Stimulated activated CD8-positive, alpha-beta memory T cell treated with anti-CD3 and anti-CD28 coated beads, Interleukin-4, amount 100 ng/mL, for 4 hours (primary cell): ENCODE data around the gene SPPL2C.

Experiments used
- DNase-seq, 2 donors: peaks; one replicate each; pipeline ENCODE4 v3.0.0-alpha.2; 2020; ENCODE audit warnings: low read depth in 2 of 2, low spot score in 1 of 2

Gene SPPL2C

GRCh38 chr17:45828171-45828570 is 16.5 kb upstream of the SPPL2C start:
- no peak for DNase-seq

GRCh38 chr17:45828582-45829133 is 16.0 kb upstream of the SPPL2C start:
- no peak for DNase-seq

- DNase-seq = no peak
These were observed 10.8 kb upstream of the SPPL2C start for GRCh38 chr17:45833920-45834319.

DNA sequence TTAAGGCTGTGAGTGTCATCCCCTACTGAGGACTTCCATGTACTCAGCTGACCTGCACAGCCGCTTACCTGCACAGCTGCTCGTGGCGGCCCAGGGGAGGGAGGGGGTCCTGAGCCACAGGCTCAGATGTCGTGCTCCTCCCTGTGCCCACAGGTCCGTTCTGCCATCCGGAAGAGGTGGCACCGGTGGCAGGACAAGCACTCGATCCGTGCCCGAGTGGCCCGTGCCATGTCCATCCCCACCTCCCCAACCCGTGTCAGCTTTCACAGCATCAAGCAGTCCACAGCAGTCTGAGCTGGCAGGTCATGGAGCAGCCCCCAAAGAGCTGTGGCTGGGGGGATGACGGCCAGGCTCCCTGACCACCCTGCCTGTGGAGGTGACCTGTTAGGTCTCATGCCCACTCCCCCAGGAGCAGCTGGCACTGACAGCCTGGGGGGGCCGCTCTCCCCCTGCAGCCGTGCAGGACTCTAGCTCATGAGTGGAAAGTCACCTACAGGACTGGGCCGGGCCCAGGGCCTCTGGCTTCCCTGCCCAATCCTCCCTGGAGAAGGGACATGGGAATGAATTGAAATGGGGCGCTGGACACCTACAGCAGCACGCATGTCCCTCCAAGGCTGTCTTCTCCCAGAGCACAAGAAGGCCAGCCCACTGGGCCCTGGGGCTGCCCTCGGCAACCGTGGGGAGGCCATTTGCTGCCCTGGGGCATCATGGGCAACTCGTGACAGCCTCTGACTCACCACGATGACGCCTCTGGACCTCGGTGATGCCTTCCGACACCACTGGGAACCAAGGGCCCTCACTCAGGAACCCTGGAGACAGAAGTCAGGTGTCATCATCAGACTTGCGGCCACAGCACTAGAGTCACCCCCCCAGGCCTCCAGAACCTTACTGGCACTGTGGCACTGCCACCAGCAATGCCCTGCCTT is 9.9 kb upstream of the SPPL2C start:
- DNase-seq = no peak

GRCh38 chr17:45835481-45835880 is 9.2 kb upstream of the SPPL2C start:
- no peak for DNase-seq

- DNase-seq = no peak
These were observed 8.3 kb upstream of the SPPL2C start for GRCh38 chr17:45836047-45837044.

DNA sequence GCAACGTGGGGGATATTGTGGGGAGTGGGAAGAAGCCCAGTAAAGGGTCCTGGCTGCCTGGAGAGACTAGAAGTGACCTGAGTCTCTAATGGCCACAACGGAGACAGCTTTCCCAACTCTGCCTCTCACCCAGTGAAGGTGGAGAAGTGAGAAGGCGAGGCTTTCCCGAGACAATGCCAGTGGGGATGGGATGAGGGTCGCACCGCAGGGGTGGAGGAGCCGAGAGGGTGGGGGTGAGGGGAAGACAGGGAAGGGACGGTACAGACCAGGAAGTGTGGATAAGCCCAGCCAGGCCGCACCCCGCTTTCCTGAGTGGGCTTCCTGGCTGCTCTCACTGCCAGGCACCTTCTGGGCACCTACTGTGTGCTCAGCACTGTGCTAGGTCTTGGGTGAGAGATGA is 7.5 kb upstream of the SPPL2C start:
- DNase-seq = no peak

DNA sequence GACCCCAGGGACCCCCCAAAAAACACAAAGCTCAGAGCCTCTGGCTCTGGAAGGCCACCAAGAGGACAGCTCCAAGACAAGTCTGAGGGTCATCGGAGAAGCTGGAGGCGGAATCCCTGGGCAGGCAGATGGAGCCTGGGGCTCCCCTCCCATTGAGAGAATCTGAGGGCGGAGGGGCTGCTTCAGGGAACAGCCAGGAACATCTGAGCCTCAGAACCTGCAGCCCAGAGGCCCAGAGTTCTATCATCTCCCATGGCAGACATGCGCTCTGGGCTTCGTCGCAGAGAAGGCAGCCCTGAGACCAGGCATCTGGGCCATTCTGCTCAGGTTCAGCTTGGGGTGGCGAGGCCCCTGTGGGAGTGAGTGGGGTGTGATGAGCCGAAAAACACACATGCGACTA is 7.1 kb upstream of the SPPL2C start:
- DNase-seq = no peak

- DNase-seq = no peak
These were observed 5.9 kb upstream of the SPPL2C start for GRCh38 chr17:45838751-45839295.

- no peak for DNase-seq
These were observed 5.2 kb upstream of the SPPL2C start for GRCh38 chr17:45839442-45839841.

GRCh38 chr17:45841186-45841585 is 3.5 kb upstream of the SPPL2C start:
- DNase-seq = no peak

DNA sequence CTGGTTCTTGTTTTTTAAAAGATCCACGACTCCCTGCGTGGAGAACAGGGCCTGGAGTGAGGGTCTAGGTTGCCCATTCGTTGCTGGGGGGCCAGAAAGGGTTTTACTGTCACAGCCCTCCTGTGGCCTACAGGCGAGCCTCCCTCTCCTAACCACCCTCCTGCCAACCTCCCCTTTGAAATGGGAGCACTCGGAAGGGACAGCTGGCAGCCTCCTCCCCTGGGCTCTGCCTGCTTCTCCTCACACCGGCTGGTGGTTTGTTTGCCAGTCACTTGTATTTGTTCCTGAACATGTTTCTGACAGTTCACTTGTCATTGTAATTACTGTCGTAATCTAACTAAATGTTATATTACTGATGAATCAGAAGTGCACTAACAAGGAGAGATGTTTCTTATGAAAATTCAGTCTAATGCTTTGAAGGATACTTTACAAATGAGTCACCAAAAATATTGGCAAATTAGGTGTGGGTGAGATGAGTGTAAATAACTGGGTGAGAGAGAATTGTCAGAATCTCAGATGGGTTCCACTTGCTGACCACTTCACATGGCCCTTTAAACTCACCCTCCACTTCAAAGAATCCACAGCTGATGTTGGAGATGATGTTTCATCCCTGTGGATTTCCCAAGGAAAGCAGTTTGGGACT is 2.7 kb upstream of the SPPL2C start:
- no peak for DNase-seq

GRCh38 chr17:45843722-45844121 is 959 bp upstream of the SPPL2C start:
- no peak for DNase-seq

DNA sequence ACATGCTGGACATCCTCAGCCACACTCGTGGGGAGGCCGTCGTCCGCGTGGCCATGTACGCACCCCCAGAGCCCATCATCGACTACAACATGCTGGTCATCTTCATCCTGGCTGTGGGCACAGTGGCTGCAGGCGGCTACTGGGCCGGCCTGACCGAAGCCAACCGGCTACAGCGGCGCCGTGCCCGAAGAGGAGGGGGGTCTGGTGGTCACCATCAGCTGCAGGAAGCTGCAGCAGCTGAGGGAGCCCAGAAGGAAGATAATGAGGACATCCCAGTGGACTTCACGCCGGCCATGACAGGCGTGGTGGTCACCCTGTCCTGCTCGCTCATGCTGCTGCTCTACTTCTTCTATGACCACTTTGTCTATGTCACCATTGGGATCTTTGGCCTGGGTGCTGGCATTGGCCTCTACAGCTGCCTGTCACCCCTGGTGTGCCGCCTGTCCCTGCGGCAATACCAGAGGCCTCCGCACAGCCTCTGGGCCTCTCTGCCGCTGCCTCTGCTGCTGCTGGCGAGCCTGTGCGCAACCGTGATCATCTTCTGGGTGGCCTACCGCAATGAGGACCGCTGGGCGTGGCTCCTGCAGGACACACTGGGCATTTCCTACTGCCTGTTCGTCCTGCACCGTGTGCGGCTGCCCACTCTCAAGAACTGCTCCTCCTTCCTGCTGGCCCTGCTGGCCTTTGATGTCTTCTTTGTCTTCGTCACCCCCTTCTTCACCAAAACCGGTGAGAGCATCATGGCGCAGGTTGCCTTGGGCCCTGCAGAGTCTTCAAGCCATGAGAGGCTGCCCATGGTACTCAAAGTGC is 900 bp downstream of the SPPL2C start:
- no peak for DNase-seq

- DNase-seq = no peak
These were observed 1.5 kb downstream of the SPPL2C start for GRCh38 chr17:45846223-45846622.

GRCh38 chr17:45846646-45847045 is 2.0 kb downstream of the SPPL2C start:
- DNase-seq = no peak

DNA sequence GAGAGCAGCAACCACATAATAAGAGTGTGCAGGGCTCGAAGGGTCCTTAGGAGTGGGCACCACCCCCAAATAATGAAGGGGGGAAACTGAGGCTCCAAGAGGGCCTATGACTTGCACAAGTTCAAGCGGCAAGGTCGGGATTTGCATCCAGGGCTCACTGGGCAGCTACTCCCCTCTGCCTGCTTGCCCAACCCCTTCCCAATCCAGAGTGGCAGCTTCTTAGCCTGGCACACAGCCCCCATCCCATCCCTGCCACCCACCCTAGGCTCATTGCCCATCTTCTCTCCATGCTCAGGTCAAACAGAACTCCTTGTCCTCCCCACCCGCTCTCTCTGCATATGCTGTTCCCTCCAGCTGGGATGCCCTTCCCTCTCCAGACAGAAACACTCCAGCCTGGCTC is 2.4 kb downstream of the SPPL2C start:
- DNase-seq = no peak

DNA sequence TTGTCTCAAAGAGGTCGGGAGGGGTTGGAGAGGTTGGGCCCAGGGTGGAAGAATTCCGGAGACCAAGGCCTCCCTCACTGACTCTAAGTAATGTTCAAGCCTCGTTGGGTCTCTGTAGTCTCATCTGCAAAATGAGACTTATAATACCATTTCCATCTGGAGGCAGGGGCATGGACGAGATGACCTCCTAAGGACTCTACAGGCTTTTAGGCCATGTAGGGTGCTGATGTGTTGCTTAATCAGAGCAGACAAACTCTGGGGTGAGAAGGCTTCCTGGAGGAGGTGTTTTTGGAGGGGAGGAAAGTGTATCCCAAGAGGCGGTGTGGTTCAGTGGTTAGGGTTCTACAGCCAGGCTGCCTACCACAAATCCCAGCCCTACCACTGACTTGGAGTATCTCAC is 3.1 kb downstream of the SPPL2C start:
- DNase-seq = no peak

DNA sequence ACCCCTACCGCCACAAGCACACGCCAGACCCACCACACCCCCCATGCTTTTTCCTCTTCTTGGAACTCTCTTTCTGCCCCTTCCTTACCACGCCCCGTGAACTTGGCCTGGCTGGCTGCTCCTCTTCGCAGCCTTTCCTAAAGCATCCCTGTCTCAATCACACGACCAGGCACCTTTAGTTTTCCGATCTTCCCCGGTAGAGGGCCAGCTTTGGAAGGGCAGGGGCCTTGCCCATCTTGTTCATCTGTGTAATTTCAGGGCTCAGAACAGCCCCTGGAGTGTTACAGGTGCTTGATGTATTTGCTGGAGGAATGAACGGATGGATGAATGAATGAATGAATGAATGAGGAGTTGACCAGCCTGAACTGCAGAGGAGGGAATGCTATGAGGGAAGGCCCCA is 3.7 kb downstream of the SPPL2C start:
- no peak for DNase-seq
